Right lung (tissue), 5 donors: ENCODE results near the gene RAB11FIP3. TPM values are rescaled to one million over a fixed set of nuclear protein-coding genes. Genes with fewer than 3 reads are reported as not detected.

ENCODE experiments used
- DNase-seq, 2 donors: peaks; one replicate each; pipeline ENCODE4 v3.0.0-alpha.2; 2013
- polyA plus RNA-seq, 5 donors: library from polyadenylated mRNA; unstranded; fragments of 120-200 nt; gene quantifications; one replicate each; pipeline versions ENCODE4 v1.2.1 to v1.2.3, GENCODE V29; 2013; ENCODE audit warnings: inconsistent platforms in 1 of 5, low replicate concordance in 1 of 5; ENCODE audit not compliant: insufficient read length in 5 of 5, insufficient read depth in 1 of 5

RAB11FIP3 gene
- polyA plus RNA-seq, 5 donors = 42.7 to 56.7 (median 51.9) TPM

DNA sequence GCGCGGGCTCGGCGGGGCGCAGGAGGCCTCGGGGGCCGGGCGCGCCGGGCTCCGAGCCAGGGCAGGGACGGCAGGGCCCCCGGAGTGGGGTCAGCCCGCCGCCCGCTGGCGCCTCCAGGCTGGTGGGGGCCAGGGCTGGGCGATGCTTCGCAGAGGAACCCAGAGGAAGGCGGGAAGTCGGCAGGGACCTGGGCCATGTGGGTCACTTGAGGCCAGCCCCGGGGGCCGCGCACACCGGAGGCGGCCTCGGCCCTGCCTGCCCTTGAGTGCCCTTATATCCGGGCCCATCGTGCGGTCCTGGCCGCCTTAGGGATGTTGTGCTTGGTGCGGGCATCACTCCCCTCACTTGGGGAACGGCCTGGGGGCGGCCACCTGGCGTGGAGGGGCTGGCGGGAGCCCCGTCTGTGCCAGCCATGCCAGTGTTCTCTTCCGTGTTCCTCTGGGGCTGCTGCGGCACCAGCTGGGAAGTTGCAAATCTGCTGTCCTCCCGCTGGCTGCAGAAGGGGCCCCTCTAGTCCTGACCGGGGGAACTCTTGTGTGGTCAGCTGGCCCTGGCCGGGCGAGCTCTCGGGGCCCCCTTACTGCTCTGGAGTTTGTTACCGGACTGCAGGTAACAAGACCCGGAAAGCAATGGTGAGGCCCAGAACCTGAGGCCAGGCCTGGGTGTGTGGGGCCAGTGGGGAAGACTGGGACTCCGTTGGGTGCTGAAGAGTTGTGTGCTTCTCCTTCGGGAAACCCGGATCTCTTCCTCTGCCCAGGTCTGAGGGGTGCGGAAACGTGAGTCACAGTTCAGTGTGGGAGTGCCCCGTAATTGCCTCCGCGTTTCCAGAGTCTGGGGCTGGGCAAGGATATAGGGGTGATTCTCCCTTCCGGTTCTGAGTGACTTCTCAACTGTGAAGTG, 102.9 kb downstream of the RAB11FIP3 start:
- DNase-seq = peak in 1 of 2 donors; percentile 15

DNA sequence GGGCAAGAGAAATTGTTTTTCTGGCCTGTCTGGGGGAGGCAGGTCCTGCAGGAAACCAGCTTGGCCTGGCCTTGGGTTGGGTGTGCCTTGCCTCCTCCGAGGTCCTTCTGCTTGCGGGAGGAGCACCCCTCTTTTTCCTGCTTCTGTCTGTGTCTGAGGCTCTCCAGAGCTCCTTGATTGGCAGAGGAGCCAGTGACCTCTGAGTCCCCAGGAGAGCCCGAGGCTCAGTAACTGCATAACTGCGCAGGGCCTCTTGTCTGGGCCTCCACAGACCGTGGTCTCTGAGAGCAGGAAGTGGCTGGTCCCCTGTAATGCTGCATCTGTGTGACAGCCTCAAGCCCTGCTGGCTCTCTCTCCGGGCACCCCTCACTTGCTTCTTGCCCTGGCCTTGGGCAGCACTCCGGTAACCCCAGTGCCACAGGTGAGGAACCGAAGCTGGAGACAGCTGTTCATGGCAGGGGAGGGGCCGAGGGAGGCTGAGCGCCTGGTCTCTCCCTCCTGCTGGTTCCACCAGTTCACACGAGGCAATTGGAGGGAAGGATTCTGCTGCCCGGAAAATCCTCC, 103.6 kb downstream of the RAB11FIP3 start:
- no peak for DNase-seq

DNA sequence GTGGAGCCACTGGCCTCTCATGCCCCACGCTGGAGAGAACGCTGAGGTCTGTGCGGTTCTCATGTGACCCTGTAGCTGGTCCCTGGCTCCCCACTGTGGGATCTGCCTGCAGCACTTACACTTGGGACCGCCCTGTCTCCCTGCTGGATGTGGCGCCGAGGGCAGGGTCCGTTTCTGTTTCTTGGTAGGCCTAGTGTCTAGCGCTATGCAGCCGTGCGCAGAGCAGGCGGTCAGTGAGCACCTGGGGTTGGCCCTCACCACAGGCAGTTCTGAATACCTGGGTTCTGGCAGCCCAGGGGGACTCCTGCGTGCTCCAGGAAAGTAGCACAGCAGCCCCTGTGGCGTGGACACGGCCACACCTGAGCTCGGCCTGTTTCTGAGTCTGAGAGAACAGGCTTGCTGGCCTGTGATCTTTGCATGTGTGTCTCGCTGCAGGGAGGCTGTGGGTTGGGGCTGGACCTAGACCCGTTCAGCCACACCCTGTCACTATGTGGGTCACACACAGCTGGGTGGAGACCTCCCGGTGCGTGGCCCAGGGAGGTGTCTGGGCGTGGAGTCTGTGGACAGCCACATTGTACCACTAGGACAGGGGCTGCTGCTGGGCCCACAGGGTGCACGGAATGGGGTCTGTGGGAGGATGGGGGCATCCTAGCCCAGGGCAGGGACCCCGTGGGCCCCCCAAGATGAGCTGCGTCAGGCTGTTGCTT, 104.8 kb downstream of the RAB11FIP3 start:
- DNase-seq = no peak

DNA sequence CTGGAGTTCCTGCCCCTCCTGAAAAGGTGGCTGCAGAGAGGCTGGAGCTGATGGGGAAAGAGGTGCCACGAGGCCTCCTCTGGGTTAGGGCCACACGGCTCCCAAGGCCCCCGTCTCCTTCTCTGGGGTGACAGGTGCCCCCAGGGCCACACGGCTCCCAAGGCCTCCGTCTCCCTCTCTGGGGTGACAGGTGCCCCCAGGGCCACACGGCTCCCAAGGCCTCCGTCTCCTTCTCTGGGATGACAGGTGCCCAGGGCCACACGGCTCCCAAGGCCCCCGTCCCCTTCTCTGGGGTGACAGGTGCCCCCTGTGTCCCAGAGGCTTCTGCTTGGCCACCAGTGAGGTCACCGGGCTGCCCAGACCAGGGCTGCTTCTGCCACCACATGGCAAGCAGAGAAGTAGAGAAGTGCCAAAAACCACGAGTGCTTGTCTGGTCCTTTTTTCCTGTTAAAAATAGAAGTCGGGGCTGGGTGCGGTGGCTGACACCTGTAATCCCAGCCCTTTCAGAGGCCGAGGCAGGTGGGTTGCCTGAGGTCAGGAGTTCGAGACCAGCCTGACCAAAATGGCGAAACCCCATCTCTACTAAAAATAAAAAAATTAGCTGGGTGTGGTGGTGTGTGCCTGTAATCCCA, 106.2 kb downstream of the RAB11FIP3 start:
- no peak for DNase-seq

DNA sequence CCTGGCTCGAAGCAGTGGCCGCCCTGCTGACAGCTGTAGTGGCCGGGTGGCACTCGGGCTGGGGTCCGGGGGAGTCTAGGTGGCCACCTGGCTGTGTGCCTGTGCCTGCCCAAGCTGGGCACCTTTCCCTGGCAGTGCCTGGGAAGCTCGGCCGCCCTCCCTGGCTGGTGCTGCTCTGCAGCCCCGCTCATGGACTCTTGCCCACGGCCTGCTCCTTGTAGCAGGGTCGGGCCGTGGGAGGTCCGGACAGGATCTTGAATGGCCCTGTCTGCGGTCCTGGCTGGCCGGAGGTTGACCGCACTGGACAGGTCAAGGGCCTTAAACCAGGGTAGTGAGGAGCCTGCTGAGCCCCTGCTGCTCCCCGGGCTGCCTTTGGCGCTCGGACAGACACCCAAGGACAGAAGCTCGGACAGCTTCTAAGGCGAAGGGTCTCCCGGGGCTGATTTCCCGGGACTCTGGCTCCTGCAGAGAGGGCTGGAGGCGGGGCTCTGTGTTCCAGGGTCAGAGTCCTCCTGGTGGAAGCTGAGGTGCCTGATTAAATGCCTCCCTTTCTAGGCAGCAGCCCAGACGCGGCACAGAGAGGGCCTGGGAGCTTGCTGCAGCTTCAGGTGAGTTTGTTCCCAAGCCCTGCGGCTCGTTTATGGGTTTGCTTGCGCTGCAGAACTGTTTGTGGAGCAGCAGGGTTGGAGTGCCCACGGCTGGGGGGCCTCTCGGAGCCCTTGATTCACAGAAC, 108.1 kb downstream of the RAB11FIP3 start:
- DNase-seq = no peak

DNA sequence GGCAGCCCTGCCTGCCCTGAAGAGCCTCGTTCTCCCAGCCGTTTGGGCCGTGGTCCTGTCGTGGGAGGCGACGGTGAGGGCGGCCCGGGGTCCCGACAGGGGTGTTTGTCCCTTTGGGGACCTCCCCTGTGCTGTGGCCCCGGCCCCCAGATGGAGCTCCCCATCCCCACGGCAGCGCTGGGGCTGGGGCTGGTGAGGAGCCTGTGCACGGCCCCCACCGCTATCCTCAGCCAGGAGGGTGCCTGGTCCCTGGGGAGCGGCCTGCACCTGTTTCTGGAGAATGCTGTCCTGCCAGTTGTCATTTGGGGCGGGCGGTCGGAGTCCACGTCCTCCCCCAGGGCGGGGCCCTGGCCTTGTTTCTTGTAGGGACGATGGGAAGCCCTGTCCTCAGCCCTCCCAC, 108.7 kb downstream of the RAB11FIP3 start:
- no peak for DNase-seq

DNA sequence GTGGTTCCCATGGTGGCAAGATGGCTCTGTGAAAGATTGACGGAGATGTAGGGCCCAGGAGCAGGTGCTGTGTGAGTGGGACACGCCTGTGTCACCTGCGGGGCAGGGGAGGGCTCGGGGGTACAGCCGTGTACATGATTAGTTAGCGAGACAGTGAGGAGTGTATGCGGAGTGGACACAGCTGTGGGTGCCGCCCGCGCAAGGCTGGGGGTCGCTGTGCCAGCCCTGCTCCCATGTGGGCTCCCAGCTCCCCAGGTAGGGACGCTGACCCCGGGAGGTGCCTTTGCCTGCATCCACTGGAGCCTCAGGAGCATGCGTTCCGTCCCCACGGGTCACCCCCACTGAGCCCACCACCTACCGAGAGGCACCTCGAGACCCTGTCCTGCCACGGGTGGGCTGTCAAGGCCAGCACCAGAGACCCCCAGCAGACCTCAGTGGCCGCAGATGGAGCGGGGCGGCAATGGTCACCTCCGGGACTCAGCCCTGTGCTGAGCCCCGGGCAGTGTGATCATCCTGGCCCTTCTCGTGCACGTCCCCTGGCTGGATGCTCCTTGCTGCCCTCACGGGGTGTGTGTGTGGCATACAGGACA, 109.5 kb downstream of the RAB11FIP3 start:
- DNase-seq = no peak

DNA sequence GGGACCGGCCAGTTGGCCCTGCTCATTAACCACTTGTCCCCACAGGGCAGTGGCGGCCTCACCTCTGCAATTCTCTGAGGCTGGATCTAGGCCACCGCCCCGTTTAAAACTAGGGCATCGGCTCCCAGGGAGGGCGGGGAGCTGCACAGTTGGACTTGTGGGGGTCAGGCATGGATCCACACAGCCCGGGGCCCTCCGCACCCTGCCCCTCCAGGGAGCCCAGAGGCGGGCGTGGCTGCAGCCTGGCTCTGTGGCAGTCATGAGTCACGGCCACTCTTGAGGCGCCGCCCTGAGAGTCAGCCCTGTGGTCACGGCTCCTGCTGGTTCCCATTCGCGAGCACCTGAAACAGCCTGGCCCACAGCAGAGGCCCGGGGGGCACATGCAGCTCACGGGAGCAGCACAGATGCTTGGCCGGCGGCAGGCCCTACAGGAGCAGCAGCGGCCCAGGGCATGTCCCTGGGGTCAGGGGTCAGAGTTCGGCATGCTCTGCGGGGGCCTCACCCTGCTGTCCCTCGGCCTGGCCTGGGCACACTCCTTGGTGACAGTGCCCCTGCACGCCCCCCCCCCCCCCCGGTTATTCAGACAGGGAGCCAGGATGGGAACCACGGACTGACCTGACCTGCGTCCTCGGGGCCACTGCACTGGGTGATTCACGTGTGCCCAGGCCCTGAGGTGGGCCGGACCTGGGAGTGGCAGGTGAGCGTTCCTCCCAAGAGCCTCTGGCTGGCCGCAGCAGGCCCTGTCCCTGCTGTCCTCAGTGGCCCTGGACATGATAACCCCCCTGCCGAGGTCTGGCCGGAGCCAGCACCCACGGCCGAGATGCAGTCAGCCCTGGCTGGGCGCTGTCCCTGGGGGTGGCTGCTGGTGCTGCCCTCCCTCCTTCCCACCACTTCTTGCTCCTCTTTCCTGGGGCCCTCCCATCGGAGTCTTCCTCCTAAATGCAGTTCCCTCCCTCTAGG, 110.3 kb downstream of the RAB11FIP3 start:
- DNase-seq = no peak

DNA sequence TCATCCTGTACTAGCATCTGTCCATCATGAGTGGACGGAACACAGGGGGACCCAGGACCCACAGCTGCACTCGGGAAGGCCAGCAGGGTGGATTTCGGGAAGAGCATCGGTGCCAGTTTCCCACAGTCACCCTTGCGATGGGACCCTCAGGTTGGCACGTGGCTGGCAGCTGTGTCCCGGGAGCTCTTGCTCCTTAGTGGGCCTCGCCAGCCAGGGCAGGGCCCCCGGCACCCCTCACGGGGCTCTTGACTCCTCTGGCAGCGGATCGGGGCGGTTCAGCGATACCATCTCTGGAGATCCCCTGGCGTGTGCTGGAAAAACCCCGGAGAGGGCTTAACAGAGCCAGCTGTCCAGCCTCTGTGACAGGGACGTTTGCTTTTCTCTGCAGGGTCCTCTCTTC, 111.3 kb downstream of the RAB11FIP3 start:
- no peak for DNase-seq

DNA sequence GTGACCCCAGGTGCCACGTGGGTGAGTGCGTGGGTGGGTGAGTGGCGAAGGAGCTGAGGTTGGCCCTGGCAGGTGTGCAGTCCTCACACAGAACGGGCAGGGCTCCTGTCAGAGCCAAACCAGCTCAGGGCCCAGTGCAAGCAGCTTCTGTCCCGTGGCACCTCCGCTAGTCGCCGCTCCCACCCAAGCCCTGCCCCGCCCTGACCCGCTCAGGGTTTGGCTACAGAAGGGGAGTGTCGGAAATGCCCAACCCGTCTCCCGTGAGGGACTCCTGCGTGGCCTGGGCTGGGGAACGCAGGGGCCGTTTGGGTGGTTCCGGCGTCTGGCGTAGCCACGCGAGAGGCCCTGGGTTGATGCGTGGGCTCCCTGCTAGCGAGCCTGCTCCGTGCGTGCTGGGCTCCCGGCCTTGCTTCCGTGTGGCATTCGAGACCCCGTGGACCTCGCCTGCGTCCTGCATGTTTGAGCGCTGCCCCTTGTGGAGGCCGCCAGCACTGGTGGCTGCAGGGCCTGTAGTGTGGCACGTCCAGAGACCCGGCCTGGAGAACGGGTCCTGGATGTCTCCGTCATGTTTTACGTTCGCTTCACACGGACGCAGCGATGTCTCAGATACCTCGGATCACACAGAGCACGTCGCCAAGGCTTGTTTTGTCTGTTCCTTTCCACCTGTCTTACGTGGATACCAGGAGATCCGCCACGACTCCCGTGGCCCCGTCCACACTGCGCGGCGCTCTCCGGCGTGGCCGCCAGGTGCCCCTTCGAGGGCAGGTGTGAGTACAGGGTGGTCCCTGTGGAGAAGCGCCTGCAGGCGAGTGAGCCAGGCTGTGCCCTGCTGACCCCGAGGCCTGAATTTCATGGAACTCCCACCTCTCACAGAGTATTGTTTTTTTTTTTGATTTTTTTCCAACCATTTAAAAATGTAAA, 112.2 kb downstream of the RAB11FIP3 start:
- DNase-seq = no peak

DNA sequence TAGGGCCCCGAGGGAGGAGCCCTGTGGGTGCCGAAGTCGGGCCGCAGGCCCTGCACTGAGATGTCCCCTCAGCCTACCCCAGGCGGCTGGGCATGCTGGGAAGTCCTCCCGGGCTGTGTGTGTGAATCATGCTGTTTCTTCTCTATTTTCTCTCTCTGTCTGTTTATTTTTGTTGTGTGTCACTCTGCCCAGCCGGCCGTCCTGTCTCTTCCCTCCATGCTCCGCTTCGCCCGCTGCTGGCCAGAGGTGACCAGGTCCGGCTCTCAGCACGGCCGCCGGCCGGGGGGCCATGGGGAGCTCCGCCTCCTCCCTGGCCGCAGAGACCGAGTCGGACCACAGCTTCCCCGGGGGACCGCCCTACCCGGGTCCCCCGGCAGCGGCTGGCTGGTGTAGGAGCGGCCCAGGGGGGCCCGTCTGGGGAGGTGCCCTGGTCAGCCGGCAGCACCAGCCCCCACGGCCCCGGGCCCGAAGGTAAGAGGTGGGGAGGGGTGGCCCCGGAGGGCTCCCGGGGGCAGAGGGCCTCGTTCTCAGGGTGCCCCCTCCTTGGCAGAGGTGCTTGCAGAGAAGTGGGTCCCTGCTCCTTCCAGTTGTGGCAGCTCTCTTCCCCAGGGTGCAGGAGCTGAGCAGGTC, 114.6 kb downstream of the RAB11FIP3 start:
- DNase-seq = no peak

DNA sequence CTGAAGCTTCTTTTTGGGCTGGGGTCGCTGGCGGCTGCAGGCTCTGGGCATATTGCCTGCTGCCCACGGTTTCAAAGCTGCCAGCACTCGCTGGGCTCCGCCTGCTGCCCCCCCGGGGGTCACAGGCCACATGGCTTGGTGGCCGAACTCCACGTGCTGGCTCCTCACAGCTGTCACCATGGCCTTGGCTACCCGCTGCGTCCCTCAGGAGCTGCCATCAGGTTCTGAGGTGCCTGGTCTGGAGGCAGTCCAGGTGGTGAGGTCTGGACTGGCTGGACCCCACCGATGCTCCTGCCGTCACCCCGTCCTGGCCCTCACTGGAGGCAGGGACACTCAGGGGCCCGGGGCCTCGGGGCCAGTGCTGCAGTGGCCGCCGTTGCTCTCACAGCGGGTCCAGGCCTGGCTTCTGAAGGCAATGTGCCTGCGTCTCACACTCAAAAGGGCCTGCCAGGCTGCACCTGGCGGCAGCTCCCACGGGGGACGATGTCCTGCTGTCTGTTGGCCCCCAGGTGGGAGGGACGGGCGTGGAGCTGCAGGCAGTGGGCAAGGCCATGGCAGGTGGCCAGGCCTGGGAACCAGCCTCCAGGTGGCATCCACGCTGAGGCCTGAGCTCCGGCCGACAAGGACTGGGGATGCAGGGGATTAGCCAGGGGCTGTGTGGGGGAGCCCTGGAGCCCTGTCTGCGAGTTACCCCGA, 115.3 kb downstream of the RAB11FIP3 start:
- no peak for DNase-seq

DNA sequence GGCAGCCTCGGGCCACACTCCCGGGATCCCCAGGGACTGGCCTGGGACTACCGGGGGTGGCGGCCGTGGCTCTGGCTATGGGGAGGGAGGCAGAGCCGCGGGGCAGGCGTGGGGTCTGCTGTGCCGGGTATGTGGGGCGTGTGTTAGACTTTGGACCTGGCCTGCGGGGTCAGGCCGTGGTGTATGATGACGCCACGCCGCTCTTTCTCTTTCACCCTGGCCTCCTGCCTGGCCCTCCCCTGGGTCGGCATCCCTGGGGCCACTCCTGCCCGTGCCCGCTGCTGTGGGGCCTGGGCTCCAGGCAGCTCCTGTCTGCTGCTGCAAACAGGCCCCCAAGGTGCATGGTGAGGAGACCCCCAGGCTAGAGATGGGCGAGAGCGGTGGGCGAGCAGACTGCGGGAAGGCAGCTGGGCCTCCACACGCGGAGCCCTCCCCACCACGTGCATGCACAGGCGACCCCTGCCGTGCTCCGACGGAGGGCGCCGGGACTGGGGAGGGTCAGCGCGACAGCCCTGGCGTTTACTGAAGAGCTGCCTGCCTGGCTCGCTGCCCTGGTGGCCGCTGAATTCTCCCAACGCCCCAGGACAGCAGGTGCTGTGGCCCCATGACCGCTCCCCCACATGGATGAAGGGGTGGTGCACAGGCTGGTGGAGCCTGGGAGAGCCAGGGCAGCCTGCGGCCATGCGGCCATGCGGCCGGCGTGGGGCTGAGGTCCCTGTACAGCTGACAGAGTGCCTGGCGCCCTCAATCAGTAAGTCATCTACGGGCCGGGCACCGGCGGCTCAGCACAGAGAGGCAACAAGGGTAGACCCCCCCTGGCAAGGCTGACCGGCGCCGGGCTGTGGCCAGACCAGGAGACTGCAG, 118.1 kb downstream of the RAB11FIP3 start:
- DNase-seq = no peak

DNA sequence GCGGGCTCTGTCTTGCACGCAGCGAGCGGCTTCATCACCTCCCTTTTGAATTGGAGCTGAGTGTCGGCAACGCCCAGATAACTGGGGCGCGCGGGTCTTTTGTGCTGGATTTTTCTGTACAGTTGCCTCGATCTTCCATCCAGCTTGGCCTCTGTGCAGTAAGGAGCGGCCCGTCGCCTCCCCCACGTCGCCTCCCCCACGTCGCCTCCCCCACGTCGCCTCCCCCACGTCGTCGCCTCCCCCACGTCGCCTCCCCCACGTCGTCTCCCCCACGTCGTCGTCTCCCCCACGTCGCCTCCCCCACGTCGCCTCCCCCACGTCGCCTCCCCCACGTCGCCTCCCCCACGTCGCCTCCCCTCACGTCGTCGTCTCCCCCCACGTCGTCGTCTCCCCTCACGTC, 119.1 kb downstream of the RAB11FIP3 start:
- no peak for DNase-seq

DNA sequence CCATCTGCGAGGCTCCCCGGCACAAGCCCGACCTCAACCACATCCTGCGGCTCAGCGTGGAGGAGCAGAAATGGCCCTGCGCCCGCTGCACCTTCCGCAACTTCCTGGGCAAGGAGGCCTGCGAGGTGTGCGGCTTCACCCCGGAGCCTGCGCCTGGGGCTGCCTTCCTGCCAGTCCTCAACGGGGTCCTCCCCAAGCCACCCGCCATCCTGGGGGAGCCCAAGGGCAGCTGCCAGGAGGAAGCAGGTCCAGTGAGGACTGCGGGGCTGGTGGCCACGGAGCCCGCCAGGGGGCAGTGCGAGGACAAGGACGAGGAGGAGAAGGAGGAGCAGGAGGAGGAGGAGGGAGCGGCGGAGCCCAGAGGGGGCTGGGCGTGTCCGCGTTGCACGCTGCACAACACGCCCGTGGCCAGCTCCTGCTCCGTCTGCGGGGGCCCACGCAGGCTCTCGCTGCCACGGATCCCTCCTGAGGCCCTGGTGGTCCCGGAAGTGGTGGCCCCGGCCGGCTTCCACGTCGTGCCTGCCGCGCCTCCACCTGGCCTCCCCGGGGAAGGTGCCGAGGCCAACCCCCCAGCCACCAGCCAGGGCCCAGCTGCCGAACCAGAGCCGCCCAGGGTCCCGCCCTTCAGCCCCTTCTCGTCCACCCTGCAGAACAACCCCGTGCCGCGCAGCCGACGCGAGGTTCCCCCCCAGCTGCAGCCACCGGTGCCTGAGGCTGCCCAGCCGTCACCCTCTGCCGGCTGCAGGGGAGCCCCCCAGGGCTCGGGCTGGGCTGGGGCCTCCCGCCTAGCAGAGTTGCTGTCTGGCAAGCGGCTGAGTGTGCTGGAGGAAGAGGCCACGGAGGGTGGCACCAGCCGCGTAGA, 121.7 kb downstream of the RAB11FIP3 start:
- DNase-seq = peak in 1 of 2 donors; percentile 20

DNA sequence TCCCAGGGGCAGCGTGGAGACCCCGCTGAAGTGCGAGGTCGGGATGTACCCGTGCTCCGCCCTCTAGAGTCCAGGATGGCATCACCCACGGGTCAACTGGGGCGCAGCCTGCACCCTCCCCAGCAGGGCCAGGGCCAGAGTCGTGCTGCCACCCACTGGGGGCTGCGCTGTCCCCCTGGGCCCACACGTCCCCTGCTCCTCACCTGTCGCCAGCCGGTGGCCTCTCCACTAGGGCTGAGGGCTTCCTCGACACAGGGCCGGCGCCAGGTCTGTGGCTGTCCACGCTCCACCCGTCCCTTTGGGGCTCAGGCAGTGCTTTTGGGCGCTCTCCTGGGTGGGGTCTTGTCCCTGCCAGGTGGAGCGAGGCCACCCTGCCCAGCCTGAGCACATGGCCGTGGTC, 123.1 kb downstream of the RAB11FIP3 start:
- DNase-seq = no peak
